ENCODE measurements around the gene THEMIS. TPM values are rescaled to one million over a fixed set of nuclear protein-coding genes. Genes with fewer than 3 reads are reported as not detected.

Gene THEMIS
- total RNA-seq, 3 donors from 2014 or later: 0.96 to 2.6 (median 1.3) TPM

GRCh38 chr6:127796713-127797112, 104.1 kb downstream of the THEMIS start:
- intact Hi-C loops (cut with DNase I; ENCODE audit: low total_unique reads): no loop called here
- H3K27ac ChIP-seq: no peak overlapping the region
- H3K27me3 ChIP-seq: no peaks in the 10 kb centered on the region
- no peak overlapping the region for H3K4me3 ChIP-seq
- H3K4me1 ChIP-seq: no peaks in the 10 kb centered on the region
- DNase-seq (ENCODE audit: low spot score in 2 of 2): no peak
- TF ChIP-seq POLR2A (IDR thresholded peaks at IDR 0.05) (no peak), CTCF (IDR thresholded peaks at IDR 0.05) (no peak), POLR2AphosphoS5 (IDR thresholded peaks at IDR 0.05) (no peak)
- no peaks in the 10 kb centered on the region for H3K36me3 ChIP-seq
- no peaks in the 10 kb centered on the region for H3K9me3 ChIP-seq

GRCh38 chr6:127794405-127794804, 106.5 kb downstream of the THEMIS start:
- intact Hi-C loops (cut with DNase I; ENCODE audit: low total_unique reads): no loop called here
- H3K36me3 ChIP-seq: no peaks in the 10 kb centered on the region
- H3K27me3 ChIP-seq: no peaks in the 10 kb centered on the region
- no peak overlapping the region for H3K4me3 ChIP-seq
- no peak for DNase-seq (ENCODE audit: low spot score in 2 of 2)
- no peak for TF ChIP-seq CTCF (IDR thresholded peaks at IDR 0.05)
- no peak for TF ChIP-seq POLR2AphosphoS5 (IDR thresholded peaks at IDR 0.05)
- no peak for TF ChIP-seq POLR2A (IDR thresholded peaks at IDR 0.05)
- no peaks in the 10 kb centered on the region for H3K9me3 ChIP-seq
- no peak overlapping the region for H3K27ac ChIP-seq
- no peaks in the 10 kb centered on the region for H3K4me1 ChIP-seq

- intact Hi-C loops (cut with DNase I; ENCODE audit: low total_unique reads): no loop called here
- Histone ChIP-seq H3K36me3 (no peaks in the 10 kb centered on the region), H3K9me3 (no peaks in the 10 kb centered on the region), H3K27me3 (no peaks in the 10 kb centered on the region), H3K4me1 (no peaks in the 10 kb centered on the region), H3K4me3 (no peak overlapping the region), H3K27ac (no peak overlapping the region)
- DNase-seq (ENCODE audit: low spot score in 2 of 2): no peak
- TF ChIP-seq POLR2A (IDR thresholded peaks at IDR 0.05): no peak
- no peak for TF ChIP-seq POLR2AphosphoS5 (IDR thresholded peaks at IDR 0.05)
Measured at GRCh38 chr6:127793396-127793795, 107.5 kb downstream of the THEMIS start.

- Histone ChIP-seq H3K27ac (no peak overlapping the region), H3K36me3 (no peaks in the 10 kb centered on the region), H3K9me3 (no peaks in the 10 kb centered on the region), H3K4me3 (no peak overlapping the region), H3K27me3 (no peaks in the 10 kb centered on the region), H3K4me1 (no peaks in the 10 kb centered on the region)
- DNase-seq (ENCODE audit: low spot score in 2 of 2): no peak
- no peak for TF ChIP-seq POLR2A (IDR thresholded peaks at IDR 0.05)
- no peak for TF ChIP-seq CTCF (IDR thresholded peaks at IDR 0.05)
- no peak for TF ChIP-seq POLR2AphosphoS5 (IDR thresholded peaks at IDR 0.05)
- intact Hi-C loops (cut with DNase I; ENCODE audit: low total_unique reads): no loop called here
Measured at GRCh38 chr6:127792616-127793015, 108.2 kb downstream of the THEMIS start.

- no peaks in the 10 kb centered on the region for H3K27me3 ChIP-seq
- no peaks in the 10 kb centered on the region for H3K36me3 ChIP-seq
- no peak overlapping the region for H3K27ac ChIP-seq
- no peaks in the 10 kb centered on the region for H3K9me3 ChIP-seq
- TF ChIP-seq POLR2A (IDR thresholded peaks at IDR 0.05) (no peak), CTCF (IDR thresholded peaks at IDR 0.05) (no peak), POLR2AphosphoS5 (IDR thresholded peaks at IDR 0.05) (no peak)
- H3K4me1 ChIP-seq: no peaks in the 10 kb centered on the region
- no peak overlapping the region for H3K4me3 ChIP-seq
- intact Hi-C loops (cut with DNase I; ENCODE audit: low total_unique reads): no loop called here
- no peak for DNase-seq (ENCODE audit: low spot score in 2 of 2)
Measured at GRCh38 chr6:127791779-127792528, 108.9 kb downstream of the THEMIS start.
